Ishikawa (cell line): ENCODE results near the gene PBX4.
A peak's percentile ranks its signal among the peaks of the same experiment; 100 is the strongest.

Source experiments
- CEBPB ChIP-seq: IDR thresholded peaks from 2 replicates; pipeline ENCODE4 v1.6.1; 2012
- CREB1 ChIP-seq: IDR thresholded peaks from 2 replicates; pipeline ENCODE4 v1.6.1; 2012; ENCODE audit warnings: low read depth
- EGR1 ChIP-seq: IDR thresholded peaks from 2 replicates; pipeline ENCODE4 v1.6.1; 2012
- EP300 ChIP-seq: IDR thresholded peaks from 2 replicates; pipeline ENCODE4 v1.6.1; 2012; ENCODE audit warnings: borderline replicate concordance
- FOXM1 ChIP-seq: IDR thresholded peaks from 2 replicates; pipeline ENCODE4 v1.6.1; 2012; ENCODE audit warnings: low read depth, borderline replicate concordance
- NFIC ChIP-seq: IDR thresholded peaks from 2 replicates; pipeline ENCODE4 v1.6.1; 2012
- RAD21 ChIP-seq: IDR thresholded peaks from 2 replicates; pipeline ENCODE4 v1.6.1; 2012; ENCODE audit warnings: low read depth
- TAF1 ChIP-seq: IDR thresholded peaks from 2 replicates; pipeline ENCODE4 v1.6.1; 2012; ENCODE audit warnings: low read depth, mild to moderate bottlenecking
- TCF12 ChIP-seq: IDR thresholded peaks from 2 replicates; pipeline ENCODE4 v1.6.1; 2012; ENCODE audit warnings: low read depth
- YY1 ChIP-seq: IDR thresholded peaks from 2 replicates; pipeline ENCODE4 v1.6.1; 2012; ENCODE audit warnings: low read depth
- TF ChIP-seq, protein P1 (sequence below): IDR thresholded peaks from 2 replicates; pipeline ENCODE4 v1.6.1; 2012
- TF ChIP-seq, protein P2 (sequence below): IDR thresholded peaks from 2 replicates; pipeline ENCODE4 v1.6.1; 2012
- TF ChIP-seq, protein P3 (sequence below): IDR thresholded peaks from 2 replicates; pipeline ENCODE4 v1.6.1; 2012; ENCODE audit warnings: low read depth, mild to moderate bottlenecking

DNA sequence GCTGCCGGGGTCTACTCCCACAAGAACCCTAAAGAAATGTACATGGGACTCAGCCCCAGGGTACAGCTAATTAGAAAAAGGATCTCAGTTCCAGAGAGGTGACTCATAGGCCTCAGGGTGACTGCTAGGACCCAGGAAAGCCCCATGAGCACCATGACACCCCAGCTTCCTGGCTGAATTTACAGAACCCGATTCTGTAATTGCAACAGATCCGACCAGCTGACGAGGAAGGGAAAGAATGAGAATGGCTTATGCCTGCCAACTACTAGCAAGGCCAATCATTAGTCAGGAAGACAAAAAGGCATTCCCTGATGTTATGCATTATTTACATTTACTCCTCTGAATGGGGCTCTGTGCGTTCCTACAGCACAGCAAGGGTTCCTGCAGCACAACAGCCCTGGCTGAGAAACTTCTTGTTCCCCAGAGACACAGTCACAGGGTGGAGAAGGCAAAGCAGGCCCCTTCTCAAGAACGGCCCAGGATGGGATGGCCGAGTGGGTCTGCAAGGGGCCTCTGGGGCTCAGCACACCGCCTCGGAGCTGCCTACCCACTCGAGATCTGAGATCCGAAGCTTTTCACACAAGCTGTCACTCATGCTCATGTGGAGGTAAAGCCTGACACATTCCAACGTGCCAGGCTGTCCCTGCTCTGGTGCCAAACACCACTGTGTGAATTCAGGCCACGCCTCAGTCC, 27.2 kb downstream of the PBX4 start:
- TF ChIP-seq, protein P1, sequence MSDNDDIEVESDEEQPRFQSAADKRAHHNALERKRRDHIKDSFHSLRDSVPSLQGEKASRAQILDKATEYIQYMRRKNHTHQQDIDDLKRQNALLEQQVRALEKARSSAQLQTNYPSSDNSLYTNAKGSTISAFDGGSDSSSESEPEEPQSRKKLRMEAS, result no peak
- TF ChIP-seq, protein P2, sequence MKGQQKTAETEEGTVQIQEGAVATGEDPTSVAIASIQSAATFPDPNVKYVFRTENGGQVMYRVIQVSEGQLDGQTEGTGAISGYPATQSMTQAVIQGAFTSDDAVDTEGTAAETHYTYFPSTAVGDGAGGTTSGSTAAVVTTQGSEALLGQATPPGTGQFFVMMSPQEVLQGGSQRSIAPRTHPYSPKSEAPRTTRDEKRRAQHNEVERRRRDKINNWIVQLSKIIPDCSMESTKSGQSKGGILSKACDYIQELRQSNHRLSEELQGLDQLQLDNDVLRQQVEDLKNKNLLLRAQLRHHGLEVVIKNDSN, result no peak
- TF ChIP-seq EP300, result no peak
- no peak for TF ChIP-seq EGR1
- TF ChIP-seq RAD21, result no peak
- TF ChIP-seq, protein P3, sequence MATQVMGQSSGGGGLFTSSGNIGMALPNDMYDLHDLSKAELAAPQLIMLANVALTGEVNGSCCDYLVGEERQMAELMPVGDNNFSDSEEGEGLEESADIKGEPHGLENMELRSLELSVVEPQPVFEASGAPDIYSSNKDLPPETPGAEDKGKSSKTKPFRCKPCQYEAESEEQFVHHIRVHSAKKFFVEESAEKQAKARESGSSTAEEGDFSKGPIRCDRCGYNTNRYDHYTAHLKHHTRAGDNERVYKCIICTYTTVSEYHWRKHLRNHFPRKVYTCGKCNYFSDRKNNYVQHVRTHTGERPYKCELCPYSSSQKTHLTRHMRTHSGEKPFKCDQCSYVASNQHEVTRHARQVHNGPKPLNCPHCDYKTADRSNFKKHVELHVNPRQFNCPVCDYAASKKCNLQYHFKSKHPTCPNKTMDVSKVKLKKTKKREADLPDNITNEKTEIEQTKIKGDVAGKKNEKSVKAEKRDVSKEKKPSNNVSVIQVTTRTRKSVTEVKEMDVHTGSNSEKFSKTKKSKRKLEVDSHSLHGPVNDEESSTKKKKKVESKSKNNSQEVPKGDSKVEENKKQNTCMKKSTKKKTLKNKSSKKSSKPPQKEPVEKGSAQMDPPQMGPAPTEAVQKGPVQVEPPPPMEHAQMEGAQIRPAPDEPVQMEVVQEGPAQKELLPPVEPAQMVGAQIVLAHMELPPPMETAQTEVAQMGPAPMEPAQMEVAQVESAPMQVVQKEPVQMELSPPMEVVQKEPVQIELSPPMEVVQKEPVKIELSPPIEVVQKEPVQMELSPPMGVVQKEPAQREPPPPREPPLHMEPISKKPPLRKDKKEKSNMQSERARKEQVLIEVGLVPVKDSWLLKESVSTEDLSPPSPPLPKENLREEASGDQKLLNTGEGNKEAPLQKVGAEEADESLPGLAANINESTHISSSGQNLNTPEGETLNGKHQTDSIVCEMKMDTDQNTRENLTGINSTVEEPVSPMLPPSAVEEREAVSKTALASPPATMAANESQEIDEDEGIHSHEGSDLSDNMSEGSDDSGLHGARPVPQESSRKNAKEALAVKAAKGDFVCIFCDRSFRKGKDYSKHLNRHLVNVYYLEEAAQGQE, result no peak
- no peak for TF ChIP-seq TAF1
- no peak for TF ChIP-seq TCF12
- TF ChIP-seq YY1, result no peak
- no peak for TF ChIP-seq CREB1
- peak; percentile 27; the same call in 1 of the 2 replicates for TF ChIP-seq CEBPB
- no peak for TF ChIP-seq FOXM1
- no peak for TF ChIP-seq NFIC
